ENCODE results near the gene TMEM163. TPM values are rescaled to one million over a fixed set of nuclear protein-coding genes. Genes with fewer than 3 reads are reported as not detected.

Gene TMEM163
- total and polyA plus RNA-seq, 2 of the 13 experiments (the other 11 are each of a cell fraction or from before 2014, with no cell fraction given), result 0.05 TPM; not detected in 1

GRCh38 chr2:134675314-134675713 lies 43.5 kb downstream of the TMEM163 start:
- ATAC-seq, result no peak
- in situ Hi-C loops (cut with HindIII; ENCODE audit: extremely low pct_ligation_motif_present, low pct_unique_long_range_greater_than_20kb) (no loop called here), intact Hi-C loops (cut with micrococcal nuclease; ENCODE audit: unreplicated experiment) (no loop called here)
- POLR2A ChIA-PET, result no interaction called here
- no peak for FAIRE-seq
- Histone ChIP-seq H3K79me2 (ENCODE audit: insufficient read depth, low read length) (no peaks in the 10 kb centered on the region), H3K36me3 (replicated peaks in 1 of 2; ENCODE audit: control insufficient read depth in 1 of 2, insufficient read depth in 2 of 2, low read length in 2 of 2) (no peaks in the 10 kb centered on the region), H3K4me1 (ENCODE audit: insufficient read depth, low read length) (no peaks in the 10 kb centered on the region), H3K9ac (ENCODE audit: insufficient read depth, low read depth, low read length) (no peak overlapping the region), H3K4me2 (ENCODE audit: low read depth, low read length) (no peak overlapping the region), H3K4me3 (replicated peaks in 1 of 3; ENCODE audit: insufficient read depth in 1 of 3, low read depth in 2 of 3, low read length in 3 of 3) (no peak overlapping the region), H2AFZ (ENCODE audit: low read length) (no peak overlapping the region), H4K20me1 (ENCODE audit: insufficient read depth, low read length) (no peaks in the 10 kb centered on the region), H3K27me3 (ENCODE audit: control insufficient read depth in 1 of 2, insufficient read depth in 2 of 2, low read length in 2 of 2) (peaks cover 0 to 32% of the 10 kb centered on the region in 2 experiments; a peak in 3 of 5 replicates), H3K27ac (ENCODE audit: extremely low read length, insufficient read depth, low read length) (no peak overlapping the region), H3K9me3 (ENCODE audit: low read length) (no peaks in the 10 kb centered on the region)
- BruUV-seq (replicated peaks), result no TSS peak
- DNase-seq (ENCODE audit: low spot score), result no peak
- CTCF ChIA-PET (ENCODE audit: low intra/inter-chr PET ratio, low total read pairs), result no interaction called here
- WGBS (ENCODE audit: low lambda C conversion rate), result 12% methylated on average over 3 of the region's 3 CpGs
- no peak for TF ChIP-seq ZNF44 (CRISPR knock-in tag; IDR thresholded peaks at IDR 0.05)
- TF ChIP-seq ZSCAN12 (CRISPR knock-in tag; IDR thresholded peaks at IDR 0.05), result no peak

GRCh38 chr2:134674687-134675086 lies 44.1 kb downstream of the TMEM163 start:
- CTCF ChIA-PET (ENCODE audit: low intra/inter-chr PET ratio, low total read pairs), result no interaction called here
- Histone ChIP-seq H2AFZ (ENCODE audit: low read length) (no peak overlapping the region), H3K9ac (ENCODE audit: insufficient read depth, low read depth, low read length) (no peak overlapping the region), H3K27ac (ENCODE audit: extremely low read length, insufficient read depth, low read length) (no peak overlapping the region), H3K4me3 (replicated peaks in 1 of 3; ENCODE audit: insufficient read depth in 1 of 3, low read depth in 2 of 3, low read length in 3 of 3) (no peak overlapping the region), H3K4me1 (ENCODE audit: insufficient read depth, low read length) (no peaks in the 10 kb centered on the region), H3K4me2 (ENCODE audit: low read depth, low read length) (no peak overlapping the region), H4K20me1 (ENCODE audit: insufficient read depth, low read length) (no peaks in the 10 kb centered on the region), H3K79me2 (ENCODE audit: insufficient read depth, low read length) (no peaks in the 10 kb centered on the region), H3K36me3 (replicated peaks in 1 of 2; ENCODE audit: control insufficient read depth in 1 of 2, insufficient read depth in 2 of 2, low read length in 2 of 2) (no peaks in the 10 kb centered on the region), H3K27me3 (ENCODE audit: control insufficient read depth in 1 of 2, insufficient read depth in 2 of 2, low read length in 2 of 2) (peaks cover 0 to 31% of the 10 kb centered on the region in 2 experiments; a peak in 3 of 5 replicates), H3K9me3 (ENCODE audit: low read length) (no peaks in the 10 kb centered on the region)
- WGBS (ENCODE audit: low lambda C conversion rate), result 24% methylated on average over 4 of the region's 4 CpGs
- POLR2A ChIA-PET, result no interaction called here
- DNase-seq (ENCODE audit: low spot score), result no peak
- in situ Hi-C loops (cut with HindIII; ENCODE audit: extremely low pct_ligation_motif_present, low pct_unique_long_range_greater_than_20kb) (no loop called here), intact Hi-C loops (cut with micrococcal nuclease; ENCODE audit: unreplicated experiment) (no loop called here)
- BruUV-seq (replicated peaks), result no TSS peak
- no peak for TF ChIP-seq MYNN (CRISPR knock-in tag; IDR thresholded peaks at IDR 0.05; ENCODE audit: low read depth)
- no peak for TF ChIP-seq JARID2 (CRISPR knock-in tag; IDR thresholded peaks at IDR 0.05; ENCODE audit: insufficient replicate concordance)
- no peak for TF ChIP-seq CSRNP2 (CRISPR knock-in tag; conservative IDR thresholded peaks at IDR 0.05; ENCODE audit: low read depth)
- TF ChIP-seq WIZ (CRISPR knock-in tag; IDR thresholded peaks at IDR 0.05), result no peak
- no peak for ATAC-seq
- FAIRE-seq, result no peak

Measured in HepG2 (cell line).